ENCODE results near the gene TANK.
"Not testable (repeated sequence)": the region's sequence is repeated elsewhere in the genome, so short reads cannot be mapped to it uniquely, and the experiment has no call there.

The TANK gene

DNA sequence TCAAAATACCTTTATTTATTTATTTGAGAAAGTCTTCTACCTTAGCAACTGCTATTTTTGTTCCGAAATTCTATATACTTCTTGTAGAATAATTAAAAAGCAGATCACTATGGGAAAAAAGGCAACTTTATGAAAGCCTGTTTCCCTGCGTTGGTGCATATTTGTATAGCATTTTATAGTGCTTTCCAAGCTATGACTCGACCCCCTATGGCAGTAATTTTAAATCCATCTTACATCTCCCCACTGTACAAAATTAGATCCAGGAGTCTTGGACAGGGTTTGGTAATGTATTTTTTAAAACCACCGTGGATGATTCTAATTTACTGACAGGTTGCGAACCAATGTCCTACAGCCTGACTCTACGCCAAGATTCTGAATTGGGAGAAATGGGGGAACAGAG lies 10.1 kb downstream of the TANK start:
- DNase-seq, result no peak

DNA sequence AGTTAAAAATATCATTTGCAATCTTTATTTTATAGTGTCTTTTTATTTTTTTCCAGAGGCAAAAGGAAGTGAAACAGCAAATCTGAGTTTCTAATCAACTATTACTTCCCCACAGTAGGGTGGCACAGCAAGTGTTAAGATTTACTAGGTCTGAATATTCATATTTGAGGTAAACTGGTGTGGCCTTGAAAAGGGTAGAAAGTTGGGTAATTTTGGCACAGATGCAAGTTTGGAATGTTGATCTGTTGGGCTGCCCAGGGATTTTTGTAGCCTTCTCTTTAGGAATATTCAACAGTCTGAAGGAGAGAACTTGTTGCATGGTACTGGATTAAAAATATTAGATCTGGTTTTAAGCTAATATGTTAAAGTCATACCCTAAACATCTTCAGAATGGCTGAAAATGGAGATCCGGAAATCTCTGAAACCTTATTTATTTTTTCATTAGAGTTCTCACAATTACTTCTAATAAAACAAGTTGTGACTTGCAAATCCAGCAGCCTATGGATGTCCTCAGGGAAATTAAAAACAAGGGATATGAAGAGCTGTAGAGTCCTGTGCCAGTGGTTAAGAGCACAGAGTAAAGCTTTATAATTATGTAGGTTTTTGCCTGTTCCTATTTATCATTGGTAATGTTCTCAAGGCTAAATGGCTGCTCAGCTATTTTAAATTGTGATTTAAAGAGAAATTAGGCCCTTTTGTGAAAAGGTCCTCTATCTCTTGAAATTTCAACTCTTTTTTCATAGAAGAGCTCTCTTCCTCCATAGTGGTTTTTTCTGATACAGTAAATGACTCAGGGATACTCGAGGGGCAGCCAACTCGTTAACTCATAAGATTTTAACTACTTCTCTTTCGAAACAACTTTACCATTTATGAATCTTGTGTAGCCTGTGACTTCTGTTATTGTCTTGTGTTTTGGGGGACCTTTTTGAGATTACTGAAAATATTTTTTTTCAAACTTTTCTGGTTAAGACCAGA lies 11.0 kb downstream of the TANK start:
- no peak for DNase-seq

GRCh38 chr2:161172901-161173540 lies 12.8 kb downstream of the TANK start:
- DNase-seq, result no peak

DNA sequence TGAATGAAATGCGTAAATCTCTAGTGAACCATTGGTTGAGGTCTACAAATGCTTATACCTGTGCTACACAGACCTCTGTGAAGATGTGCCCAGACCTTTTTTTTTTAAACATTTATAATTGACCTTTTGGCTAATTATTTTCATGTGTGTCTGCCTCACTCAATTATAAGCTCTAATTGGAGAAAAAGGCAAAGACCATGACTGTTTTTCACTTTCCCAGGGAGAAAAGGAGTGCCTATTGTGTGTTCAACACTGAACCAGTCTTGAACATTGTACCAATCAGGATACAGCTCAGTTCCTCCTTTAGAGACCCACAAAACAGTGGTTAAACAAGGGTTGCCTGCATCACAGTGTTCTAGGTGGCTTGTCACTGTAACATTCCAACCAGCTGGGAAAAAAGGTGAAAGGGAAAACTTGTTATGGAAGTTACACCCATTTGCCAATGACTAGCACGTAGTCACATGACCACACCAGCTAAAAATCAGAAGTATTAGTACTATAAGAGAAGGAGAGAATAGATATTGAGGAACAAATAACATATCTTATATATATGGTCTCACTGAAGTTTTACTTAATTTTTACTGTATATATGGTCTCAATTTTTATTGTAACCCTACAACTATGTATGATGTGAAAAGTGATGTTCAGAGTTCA lies 13.4 kb downstream of the TANK start:
- DNase-seq, result no peak

DNA sequence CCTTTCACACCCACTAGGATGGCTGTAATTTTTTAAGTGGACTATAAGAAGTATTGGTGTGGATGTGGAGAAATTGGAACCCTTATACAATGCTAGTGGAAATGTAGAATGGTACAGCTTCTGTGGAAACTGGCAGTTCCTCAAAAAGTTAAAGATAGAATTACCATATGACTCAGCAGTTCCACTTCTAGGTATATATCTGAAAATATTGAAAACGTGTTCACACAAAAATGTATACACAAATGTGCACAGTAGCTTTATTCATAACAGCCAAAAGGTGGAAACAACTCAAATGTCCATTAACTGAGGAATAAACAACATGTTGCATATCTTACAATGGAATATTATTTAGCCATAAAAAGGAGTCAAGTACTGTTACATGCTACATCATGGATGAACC lies 17.7 kb downstream of the TANK start:
- no peak for DNase-seq

DNA sequence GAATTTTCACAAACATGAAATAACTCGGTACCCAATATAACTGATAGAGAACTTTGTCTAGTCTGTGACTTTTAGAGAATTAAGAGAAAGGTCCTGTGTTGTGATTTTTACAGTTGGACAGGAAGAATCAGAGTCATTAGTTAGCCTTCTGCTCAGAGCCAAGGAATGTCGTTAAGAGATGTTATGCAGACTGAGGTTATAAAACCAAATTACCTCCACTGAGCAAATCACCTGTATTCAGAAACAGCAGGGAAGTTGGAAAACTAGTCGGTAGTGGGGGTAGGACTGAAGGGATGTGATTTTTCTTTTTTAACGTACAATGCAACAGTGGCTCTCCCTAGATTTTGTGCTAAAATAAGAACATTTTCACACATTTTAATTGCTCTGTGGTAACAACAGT lies 18.5 kb downstream of the TANK start:
- DNase-seq, result no peak

DNA sequence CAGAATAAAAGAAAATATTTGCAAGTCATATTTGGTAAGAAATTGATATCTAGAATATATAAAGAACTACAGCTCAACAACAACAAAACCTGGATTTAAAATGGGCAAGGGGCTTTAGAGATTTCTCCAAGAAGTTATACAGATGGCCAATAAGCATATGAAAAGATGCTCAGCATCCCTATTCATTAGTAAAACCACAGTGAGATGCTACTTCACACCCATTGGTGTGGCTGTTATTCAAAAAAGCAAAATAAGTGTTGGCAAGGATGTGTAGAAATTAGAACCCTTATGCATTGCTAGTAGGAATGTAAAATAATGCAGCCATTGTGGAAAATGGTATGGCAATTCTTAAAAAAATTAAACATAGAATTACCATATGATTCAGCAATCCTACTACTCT lies 29.8 kb downstream of the TANK start:
- no peak for DNase-seq

DNA sequence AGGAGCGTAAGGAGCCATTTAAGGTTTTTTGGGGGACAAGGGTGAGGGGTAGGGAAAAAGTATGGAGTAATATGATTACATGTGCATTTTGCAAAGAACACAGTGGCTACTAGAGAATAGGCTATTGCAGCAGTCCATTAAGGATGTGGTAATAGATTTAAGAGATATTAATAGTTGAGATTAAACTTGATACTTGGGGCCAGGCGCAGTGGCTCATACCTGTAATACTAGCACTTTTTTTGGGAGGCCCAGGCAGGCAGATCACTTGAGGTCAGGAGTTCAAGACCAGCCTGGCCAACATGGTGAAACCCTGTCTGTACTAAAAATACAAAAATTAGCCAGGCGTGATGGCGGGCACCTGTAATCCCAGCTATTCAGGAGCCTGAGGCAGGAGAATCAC lies 35.4 kb downstream of the TANK start:
- not testable (repeated sequence) for DNase-seq

DNA sequence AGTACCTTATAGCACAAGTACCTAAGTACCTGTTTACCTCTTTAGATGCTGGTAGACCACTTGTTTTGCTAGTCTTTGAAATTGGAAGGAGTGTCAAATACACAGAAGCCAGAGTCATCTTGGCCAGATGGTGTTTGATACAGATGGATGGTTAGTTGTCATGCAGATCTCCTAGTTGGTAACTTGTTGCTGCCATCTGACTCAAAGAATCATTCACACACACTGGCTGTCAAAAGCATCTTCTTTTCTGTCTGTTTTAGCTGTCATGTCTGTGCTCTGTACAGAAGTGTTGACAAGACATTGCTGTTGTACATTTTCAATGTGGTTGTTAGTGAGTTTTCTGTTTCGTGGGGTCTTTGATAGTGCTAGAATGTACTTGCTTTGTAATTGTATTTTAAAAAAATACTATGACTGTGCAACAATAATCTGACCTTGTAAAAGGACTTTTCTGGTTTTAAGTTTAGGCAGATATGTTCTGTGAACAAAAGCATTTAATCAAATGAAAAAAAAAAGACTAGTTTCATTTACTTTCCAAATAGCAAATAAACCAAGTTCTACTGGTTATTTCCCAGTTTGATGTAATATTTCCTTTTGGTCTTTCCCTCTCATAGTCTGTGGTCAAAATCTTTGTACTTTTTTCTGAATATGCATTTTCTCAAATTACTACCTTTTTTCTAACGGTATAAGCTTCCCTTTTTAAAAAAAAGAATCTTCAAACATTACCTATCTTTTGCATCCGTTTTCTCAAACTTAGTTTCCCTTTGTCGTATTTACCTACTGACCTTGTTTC lies 39.9 kb downstream of the TANK start:
- DNase-seq, result no peak

DNA sequence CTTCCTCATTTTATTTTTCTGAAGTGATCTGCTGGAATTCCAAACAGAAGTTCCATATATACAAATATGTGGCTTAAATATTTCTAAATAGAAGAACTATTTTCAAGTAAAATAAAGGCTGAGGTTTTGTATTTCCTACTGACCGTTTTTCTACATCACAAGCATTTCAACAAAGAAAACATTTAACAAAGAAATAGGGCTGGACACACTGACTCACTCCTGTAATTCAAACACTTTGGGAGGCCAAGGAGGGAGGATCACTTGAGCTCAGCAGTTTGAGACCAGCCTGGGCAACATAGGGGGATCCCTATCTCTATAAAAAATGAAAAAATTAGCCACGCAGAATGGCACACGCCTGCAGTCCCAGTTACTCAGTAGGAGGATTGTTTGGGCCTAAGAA lies 44.6 kb downstream of the TANK start:
- DNase-seq, result no peak

DNA sequence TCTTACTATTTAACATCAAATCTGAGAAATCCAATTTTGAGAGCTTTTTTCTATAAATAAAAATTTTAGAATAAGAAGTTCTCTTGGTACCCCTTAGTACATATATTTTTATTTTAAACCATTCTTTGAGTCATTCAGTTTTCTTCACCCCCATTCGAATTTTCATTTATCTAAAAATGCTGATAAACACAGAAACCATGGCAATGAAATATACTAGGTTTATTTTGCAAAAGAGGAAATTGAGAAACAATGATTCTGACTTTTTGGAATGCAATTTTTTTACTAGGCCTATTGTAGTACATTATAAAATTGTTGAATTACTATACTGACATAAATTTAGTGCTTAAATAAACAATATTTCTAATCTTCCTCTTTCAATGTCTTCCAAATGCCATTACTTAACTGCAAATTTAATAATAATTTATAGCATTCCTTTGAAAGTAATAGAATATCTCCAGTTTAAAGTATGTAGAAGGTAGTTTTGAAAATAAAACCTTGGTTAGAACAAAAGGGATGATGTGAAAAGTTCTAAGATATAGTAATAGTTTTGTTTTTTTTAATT lies 46.3 kb downstream of the TANK start:
- no peak for DNase-seq

- no peak for DNase-seq
Measured at GRCh38 chr2:161207941-161208340, 47.7 kb downstream of the TANK start.

DNA sequence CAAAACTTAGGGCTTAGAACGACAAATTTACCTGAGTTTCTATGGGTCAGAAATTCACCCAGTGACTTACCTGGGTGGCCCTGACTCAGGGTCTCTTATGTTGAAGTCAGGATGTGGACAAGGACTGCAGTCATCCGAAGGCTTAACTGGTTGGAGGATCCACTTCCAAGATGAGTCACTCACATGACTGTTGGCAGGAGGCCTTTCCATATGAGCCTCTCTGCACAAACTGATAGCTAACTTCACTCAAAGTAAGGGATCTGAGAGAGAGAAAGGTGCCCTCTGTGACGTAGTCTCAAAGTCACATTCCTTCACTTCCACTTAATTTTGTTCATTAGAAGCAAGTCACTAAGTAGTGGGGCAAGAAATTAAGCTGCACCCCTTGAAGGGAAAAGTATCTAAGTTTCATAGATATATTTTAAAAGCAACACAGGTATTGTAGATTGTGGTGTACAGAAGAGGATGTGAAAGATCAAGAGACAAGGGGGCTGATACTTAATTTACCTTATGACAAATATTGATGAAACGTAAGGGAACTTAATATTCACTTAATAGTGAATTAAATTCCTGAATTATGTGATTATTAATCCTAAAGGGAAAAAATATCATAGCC lies 48.4 kb downstream of the TANK start:
- no peak for DNase-seq

GRCh38 chr2:161209902-161210301 lies 49.7 kb downstream of the TANK start:
- no peak for DNase-seq

DNA sequence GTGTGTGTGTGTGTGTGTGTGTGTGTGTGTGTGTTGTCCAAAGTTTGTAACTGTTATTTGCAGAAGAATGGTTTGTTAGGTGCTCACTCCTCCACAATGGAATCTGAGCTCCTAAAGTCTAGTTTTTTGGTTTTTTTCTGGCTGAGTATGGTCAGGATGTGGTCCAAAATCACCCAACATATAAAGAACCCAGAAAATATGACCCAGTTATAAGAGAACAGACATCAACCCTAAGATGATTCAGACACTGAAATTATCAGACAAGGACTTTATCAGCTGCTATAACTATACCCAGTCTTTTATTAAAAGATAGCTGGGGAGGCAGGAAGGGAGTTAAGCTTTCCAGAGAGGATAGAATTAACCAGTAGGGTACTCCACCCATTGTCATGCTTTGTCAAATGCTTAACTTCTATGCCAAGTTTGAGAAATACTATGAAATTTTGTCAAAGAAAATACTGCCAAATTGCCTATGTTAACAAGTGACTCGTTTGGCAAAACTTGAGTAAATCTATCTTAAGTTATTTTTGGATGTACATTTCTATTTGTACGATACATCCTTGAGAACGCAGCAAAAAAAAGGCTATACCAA lies 57.5 kb downstream of the TANK start:
- DNase-seq, result no peak

DNA sequence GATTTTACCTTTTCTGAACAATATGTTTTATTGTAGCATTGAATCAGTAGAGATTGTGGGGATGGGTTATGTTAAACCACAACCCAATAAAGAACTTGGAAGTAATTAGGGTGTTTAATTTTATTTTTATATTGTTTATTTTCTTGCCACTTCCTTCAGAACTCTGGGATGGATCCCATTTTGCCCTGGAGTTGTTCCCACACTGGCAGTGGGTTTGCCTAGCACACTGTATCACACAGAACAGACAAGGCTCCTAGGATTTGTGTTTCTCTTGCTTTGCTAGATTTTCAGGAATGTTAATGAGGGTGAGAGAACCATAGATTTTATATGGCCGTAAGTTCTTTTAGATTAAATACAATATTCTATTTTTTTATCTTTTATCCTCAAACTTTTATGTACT lies 59.0 kb downstream of the TANK start:
- DNase-seq, result no peak

GRCh38 chr2:161223139-161223732 lies 63.0 kb downstream of the TANK start:
- DNase-seq, result peak; percentile 12

DNA sequence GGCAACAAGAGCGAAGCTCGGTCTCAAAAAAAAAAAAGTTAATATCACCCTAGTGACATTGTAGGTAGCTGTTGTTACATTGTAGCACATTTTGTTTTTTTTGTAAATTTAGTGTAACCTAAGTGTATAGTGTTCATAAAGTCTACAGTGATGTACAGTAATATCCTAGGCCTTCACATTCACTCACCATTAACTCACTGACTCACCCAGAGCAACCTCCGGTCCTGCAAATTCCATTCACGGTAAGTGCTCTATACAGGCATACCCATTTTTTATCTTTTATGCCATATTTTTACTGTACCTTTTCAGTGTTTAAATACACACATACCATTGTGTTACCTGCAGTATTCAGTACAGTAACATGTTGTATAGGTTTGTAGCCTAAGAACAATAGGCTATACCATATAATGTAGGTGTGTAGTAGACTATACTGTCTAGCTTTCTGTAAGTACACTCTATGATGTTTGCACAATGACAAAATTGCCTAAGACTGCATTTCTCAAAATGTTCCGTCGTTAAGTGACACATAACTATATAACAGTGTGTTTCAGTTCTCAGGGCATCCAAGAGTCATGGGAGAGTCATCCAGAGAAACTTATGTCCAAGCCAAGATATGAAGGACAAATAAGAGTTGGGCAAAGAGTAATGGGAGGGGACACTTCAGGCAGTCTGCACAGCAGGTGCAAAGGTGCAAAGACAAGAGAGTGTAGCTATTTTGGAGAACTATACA lies 68.4 kb downstream of the TANK start:
- no peak for DNase-seq

- DNase-seq, result no peak
Measured at GRCh38 chr2:161230959-161231358, 70.7 kb downstream of the TANK start.

GRCh38 chr2:161232571-161232970 lies 72.3 kb downstream of the TANK start:
- DNase-seq, result no peak

Measured in NCI-H2029 (cell line).